Right hindlimb (tissue), 1 donor: ENCODE measurements around the gene PCNX1.
"Not testable (repeated sequence)": the region's sequence is repeated elsewhere in the genome, so short reads cannot be mapped to it uniquely, and the experiment has no call there.

Experiments used
- DNase-seq: peaks from one replicate; pipeline ENCODE4 v3.0.0-alpha.2; 2018

The PCNX1 gene

DNA sequence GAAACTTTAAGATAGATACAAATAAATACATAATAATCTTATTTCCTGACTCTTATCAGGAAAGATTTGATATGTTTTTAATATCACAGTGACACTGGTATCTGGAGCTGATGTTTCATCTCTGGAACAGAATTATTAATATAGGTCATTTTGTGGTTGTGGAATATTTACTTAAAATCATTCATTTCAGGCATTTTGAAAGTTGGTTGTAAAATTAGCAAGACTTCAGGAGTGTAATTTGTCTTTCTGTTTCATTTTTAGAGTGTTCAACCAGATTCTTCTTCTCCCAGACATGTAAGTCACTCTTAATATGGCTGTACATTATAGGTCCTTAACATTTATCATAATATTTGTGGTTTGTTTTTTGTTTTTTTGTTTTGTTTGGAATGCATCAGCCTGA, 115.7 kb downstream of the PCNX1 start:
- no peak for DNase-seq

DNA sequence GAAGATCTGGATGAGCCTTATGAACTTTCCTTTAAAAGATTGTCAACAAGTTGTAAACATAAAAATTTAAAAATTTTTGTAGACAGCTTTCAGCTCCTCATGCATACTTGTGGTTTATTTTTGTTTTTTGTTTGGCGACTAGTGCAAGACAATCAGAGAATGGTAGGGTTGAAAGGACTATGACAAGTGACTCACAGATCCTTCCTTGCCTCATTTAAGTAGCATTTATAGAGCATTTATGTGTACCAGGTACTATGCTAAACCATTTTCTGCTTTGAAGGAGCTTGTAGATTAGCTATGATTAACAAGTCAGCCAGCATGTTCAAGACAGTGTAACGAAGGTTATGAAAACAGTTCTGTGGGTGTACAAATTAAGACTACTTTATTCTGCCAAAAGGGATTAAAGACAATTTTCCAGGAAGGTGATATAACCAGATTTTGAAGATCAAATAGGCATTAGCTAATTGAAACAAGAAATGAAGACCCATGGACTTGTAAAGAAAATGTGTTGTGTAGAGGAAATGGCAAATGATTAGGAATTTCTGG, 122.0 kb downstream of the PCNX1 start:
- DNase-seq = no peak

DNA sequence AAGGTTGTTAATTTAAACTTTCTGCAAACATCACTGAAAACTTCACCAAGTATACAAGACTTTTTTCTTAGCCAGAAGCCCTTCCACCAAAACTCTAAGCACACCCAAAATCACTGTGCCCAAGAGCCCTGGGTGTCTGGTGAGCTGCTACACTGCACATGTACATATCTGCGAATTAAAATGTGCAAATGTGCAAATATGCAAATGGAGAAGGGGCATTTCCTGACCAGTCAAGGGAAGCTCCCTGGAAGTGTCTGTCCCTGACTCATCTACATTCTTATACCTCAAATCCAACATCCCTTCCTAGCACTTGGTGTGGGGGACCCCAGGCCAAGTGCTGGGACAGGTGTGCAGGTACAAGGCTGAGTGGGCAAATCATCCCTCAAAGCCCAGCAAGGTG, 123.7 kb downstream of the PCNX1 start:
- DNase-seq = no peak

DNA sequence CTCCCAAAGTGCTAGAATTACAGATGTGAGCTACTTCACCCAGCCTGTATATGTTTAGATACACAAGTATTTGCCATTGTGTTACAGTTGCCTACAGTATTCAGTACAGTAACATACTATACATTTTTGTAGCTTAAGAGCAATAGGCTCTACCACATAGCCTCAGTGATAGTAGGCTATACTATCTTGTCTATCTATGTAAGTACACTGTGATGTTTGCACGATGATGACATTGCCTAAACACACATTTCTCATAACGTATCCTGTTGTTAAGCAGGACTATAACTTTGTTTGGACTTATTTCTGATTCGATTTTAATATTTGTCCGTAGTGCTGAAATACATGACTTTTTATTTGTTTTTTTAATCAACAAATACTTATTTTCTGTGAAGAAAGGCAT, 129.2 kb downstream of the PCNX1 start:
- no peak for DNase-seq

DNA sequence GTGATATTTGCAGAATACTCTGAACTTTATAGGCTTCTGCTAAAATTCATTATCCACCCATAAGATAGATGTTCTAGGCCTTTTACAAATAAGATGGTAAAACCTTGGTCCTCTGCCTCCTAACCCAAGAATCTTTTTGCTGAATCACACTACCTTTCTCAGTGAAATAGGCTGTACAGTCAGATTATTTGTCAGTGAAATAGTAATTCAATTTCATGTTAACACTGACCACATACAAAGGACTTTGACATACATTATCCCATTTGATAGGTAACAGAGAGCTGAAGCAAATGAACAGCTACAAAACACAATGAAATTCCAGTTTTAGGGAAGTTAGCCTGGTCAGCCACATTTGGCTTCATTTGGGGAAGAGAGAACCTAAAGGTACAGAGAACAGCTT, 141.1 kb downstream of the PCNX1 start:
- DNase-seq = no peak

DNA sequence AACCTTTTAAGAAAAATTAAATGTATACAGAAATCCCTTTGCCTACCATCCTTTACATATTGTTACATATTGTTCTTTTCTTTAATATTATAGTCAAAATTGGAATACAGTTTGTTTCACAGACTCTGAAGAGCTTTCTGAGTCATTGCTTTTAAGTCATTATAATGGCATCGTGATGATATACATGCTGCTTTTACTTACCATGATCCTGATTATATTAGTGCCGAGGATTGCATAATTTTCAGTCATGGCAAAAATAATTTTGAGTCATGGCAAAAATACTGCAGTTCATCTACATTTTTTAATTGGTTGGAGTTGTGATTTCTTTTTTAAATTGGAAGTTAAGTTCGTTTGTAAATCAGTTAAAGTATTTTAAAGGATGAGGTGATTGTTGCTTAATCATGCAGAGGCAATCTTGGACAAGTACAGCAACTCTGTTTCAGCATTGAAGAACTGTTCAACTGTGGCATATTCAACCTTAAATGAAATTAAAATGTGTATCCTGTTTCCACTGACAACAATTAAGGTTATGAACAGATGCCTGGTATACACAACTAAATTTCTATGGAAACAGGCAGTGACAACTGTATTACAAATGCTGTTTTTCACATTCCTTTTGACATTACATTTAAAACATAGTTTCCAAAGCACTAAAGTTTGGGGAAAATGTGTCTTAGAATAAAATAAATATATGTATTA, 142.3 kb downstream of the PCNX1 start:
- DNase-seq = no peak

DNA sequence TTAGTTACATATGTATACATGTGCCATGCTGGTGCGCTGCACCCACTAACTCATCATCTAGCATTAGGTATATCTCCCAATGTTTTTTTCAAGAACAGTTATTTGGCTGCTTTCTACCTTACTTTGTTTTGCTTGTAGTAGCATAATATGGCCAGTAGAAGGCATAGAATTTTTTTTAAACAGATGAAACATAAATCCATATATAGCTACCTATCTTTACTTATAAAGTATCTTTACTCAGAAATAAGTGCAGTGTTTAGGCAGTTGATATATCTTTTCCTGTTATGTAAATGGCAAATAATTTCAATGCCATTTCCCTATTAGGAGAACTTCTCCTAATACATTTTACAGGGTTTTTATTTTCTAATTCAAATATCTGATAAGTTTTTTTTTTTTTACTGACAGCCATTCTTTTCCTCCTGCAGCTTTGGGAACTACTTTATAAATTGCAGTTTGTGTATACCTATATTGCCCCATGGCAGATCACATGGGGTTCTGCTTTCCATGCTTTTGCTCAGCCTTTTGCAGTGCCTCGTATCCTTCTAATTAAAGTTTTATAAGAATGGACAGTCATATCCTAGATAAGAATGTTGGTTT, 143.1 kb downstream of the PCNX1 start:
- DNase-seq = no peak

DNA sequence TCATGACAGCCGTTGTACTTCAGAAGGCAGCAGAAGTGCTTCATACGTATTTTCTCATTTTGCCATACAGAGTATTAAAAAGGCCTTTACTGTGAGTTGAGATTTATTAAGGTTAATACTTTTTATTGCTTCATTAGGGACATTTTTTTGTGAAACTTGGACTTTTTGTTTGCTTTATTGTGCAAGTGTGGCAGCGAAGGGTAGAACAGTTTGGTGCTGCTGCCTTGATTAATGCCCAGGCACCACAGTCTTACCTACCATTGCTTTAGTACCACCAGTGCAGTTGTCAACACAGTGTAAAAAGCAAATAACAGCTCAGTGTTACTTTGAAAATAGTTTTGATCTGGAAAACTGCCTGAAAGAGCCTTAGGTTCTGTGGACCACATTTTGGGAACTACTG, 147.4 kb downstream of the PCNX1 start:
- no peak for DNase-seq

DNA sequence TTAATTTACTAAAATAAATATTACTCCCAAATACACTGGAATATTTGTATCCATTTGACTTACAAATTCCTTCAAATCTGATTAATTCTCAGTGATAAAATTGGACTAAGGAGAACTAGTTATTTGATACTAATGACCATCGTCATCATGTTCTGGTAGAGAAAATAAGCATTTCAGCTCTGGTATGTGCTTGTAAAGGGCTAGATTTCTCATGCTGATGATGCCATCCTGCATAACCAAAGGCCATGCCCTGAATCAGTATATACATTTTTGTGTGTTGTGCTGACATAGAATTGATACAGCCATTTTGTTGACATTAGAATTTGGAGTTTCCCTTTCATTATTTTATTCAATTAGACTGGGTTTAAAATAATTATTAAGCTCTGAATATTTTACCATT, 148.9 kb downstream of the PCNX1 start:
- DNase-seq = no peak

DNA sequence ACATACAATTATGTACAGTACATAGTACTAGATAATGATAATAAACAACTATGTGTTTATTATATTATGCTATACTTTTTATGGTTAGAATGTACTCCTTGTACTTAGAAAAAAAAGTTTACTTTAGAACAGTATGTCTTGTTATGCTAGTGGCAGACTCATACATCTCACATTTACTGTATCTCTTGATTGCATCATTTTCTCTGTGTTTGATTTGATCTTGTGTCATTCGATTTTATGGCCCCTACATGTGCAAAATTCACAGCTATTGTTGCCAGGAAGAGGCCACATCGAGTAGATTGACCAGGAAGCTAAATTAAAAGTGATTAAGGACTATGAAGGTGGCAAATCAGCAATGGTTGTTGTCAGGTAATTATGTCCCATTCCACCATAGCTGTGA, 153.0 kb downstream of the PCNX1 start:
- DNase-seq = no peak

DNA sequence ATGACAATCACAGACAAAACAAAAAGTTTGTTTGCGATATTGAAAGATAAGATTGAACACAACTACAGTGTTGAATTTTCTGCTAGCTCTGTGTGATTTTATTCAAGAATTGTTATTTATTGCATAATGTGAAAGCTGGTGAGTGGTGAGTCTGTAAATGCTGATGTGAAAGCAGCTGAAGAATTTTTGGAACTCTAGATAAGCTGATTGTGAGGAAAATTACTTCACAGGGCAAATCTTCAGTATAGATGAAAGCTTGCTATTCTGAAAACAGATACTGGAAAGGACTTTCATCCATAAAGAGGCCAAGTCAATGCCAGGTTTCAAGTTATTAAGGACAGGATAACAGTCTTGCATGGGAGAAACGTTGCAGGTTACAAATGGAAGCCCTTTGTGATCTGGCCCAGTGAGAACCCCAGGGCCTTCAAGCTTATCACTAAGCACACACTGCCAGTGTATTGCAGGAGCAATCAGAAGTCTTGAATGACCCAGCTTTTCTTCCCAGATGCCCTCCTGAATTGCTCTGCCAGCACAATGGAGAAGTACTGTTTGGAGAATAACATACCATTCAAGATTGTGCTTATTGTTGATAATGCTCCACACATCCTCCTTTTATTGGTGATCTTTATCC, 153.7 kb downstream of the PCNX1 start:
- no peak for DNase-seq

DNA sequence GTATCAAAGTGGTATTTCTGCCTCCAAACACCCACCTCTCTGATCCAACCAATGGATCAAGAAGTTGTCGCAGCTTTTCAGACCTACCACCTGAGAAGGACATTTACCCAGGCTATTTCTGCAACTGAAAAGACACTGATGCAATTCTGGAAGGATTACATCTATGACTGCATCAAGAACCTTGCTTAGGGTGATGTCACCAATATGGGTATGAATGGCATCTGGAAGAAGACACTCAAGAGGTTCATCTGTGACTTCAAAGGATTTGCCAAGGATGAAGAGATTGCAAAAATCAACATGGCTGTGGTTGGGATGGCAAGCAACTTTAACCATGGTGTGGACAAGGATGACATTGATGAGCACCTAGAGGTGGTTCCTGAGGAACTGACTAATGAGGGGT, 154.2 kb downstream of the PCNX1 start:
- DNase-seq = no peak

DNA sequence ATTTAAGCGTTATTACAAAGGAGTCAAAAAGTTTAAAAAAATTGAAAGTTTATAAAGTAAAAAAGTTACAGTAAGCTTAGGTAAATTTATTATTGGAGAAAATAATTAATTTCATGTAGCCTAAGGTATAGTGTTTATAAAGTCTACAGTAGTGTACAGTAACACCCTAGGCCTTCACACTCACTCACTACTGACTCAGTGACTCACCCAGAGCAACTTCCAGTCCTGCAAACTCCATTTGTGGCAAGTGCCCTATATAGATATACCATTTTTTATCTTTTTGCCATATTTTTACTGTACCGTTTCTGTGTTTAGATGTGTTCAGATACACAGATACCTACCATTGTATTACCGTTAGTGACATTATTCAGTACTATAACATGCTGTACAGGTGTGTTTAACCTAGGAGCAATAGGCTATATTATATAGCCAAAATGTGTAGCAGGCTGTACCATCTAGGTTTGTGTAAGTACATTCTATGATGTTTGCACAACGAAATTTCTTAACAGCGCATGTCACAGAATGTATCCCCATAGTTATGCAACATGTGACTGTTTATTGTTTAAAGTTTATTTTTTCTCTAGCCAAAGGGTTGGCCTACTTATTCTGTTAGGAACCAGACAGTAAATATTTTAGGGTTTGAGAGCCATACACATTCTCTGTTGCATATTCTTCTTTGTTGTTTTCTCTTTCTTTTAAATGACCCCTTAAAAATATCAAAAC, 155.5 kb downstream of the PCNX1 start:
- DNase-seq = no peak

DNA sequence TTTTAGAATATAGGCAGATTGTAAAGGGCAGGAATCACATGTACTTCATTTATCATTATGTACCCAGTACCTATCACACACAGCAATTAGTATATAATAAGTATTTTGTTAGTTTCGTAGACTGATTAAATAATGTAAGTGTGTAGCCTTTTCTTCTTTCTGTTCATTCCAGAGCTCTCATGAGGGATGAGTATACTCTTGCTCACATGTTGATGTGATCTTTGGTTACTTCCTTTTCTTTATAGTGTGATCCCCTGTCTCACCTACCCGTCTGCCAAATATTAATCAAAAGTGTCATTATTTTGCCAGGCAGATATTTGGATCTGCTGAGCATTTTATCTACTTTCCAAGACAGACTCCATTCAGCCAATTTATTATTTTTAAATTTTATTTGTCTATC, 156.1 kb downstream of the PCNX1 start:
- DNase-seq = no peak

DNA sequence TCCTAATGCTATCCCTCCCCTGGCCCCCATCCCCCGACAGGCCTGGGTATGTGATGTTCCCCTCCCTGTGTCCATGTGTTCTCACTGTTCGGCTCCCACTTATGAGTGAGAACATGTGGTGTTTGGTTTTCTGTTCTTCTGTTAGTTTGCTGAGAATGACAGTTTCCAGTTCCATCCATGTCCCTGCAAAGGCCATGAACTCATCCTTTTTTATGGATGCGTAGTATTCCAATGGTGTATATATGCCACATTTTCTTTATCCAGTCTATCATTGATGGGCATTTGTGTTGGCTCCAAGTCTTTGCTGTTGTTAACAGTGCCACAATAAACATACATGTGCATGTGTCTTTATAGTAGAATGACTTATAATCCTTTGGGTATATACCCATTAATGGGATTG, 157.5 kb downstream of the PCNX1 start:
- not testable (repeated sequence) for DNase-seq

DNA sequence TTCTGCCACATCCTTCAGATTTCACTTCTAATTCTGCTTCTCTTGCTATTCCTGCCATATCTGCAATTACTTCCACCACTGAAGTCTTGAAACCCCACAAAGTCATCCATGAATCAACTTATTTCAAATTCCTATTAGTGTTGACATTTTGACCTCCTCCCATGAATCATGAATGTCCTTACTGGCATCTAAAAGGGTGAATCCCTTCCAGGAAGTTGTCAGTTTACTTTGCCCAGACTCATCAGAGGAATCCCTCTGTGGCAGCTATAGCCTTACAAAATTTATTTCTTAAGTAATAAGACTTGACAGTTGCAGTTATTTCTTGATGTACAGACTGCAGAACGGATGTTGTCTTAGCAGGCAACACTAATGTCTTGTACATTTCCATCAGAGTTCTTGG, 162.9 kb downstream of the PCNX1 start:
- no peak for DNase-seq

DNA sequence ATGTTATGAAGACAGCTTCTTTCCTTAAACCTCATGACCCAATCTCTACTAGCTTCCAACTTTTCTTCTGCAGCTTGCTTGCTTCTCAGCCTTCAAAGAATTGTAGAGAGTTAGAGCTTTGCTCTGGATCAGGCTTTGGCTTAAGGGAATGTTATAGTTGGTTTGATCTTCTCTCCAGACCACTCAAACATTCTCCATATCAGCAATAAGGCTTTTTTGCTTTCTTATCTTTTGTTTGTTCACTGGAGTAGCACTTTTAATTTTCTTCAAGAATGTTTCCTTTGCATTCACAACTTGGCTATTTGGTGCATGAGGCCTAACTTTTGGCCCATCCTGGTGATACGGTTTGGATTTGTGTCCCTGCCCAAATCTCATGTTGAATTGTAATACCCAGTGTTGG, 163.8 kb downstream of the PCNX1 start:
- no peak for DNase-seq

DNA sequence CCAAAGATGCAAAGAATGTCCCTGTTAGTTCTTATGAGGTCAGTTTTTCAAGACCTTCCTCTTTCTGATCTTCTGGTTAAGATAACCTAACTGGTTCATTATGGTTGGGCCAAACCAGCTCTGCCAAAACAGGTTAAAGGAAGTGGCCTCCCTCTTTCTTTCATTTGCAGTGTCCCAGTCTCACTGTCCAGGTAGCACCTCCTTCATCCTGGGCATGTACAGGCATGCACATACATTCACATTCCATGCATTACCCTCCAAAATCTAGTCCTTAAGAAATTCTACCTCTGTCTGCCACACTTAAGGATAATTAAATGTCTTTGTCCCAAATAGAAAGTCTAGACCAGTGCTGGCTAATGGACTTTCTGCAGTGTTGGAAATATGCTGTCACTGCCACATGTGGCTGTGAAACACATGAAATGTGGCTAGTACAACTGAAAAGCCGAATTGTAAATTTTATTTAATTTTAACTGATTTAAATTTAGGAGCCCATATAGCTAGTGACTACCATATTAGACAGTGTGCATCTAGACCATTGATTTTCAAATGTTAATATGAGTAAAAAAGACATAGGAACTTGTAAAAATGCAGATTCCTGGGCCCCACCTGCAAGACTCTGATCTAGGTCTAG, 169.3 kb downstream of the PCNX1 start:
- no peak for DNase-seq

DNA sequence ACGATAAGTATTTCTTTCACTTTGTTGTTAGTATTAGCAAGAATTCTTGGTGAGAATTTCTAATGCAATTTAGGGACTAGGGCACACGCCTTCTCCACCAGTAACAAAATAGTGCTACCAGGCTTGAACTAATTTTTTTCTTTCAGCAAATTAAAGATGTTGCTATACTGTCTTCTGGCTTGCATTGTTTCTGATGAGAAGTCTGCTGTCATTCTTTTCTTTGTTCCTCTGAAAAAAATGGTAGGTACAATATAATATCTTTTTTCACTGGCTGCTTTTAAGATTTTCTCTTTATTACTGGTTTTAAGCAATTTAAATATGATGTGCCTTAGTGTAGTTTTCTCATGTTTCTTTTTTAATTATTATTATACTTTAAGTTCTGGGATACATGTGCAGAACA, 171.2 kb downstream of the PCNX1 start:
- no peak for DNase-seq

DNA sequence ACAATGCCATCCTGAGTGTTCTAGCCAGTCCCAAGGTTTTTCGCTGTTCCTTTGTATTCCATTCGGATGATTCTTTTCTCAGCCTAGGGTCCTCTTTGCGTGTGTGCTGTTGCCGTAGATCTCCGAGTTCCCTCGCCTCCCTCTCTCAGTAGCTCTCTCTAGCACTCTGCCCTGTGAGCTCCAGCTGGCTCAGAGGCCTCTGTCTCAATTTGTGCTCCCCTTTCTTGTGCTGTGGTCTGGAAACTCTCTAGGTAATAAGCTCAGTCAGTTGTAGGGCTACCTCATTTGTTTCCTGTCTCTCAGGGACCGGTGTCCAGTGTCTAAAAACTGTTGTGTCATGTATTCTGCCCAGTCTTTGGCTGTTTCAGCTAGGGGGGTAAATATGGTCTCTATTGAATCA, 179.3 kb downstream of the PCNX1 start:
- no peak for DNase-seq

DNA sequence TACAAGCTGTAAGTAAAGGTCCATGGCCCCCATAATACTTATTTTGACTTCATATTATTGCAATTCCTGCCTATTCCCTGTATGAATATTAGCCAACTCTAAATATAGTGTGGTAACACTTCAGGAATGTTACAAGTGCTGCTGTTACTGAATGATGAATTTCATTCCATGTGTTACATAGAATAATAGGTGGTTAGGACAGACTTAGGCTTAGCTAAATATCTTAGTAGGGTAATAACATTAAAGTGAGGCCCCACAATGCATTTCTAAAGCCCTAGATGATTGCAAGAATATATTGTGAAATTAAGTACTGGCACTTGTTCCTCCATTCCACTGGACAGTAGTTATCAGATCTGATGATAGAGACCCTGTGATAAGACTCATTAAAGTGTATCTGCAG, 182.7 kb downstream of the PCNX1 start:
- no peak for DNase-seq

DNA sequence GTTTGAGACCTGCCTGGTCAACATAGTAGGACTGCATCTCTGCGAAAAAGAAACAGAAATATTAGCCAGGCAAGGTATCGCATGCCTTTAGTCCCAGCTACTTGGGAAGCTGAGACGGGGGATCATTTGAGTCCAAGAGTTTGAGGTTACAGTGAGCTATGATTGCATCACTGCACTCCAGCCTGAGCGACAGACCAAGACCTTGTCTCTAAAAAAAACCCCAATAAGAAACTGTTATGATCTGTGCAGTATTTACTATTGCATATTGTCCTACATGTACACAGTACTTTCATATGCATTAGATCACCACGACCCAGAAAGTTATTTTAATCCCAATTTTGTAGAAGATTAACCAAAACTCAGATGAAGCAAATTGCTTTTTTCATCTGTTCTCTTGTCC, 187.5 kb downstream of the PCNX1 start:
- no peak for DNase-seq

DNA sequence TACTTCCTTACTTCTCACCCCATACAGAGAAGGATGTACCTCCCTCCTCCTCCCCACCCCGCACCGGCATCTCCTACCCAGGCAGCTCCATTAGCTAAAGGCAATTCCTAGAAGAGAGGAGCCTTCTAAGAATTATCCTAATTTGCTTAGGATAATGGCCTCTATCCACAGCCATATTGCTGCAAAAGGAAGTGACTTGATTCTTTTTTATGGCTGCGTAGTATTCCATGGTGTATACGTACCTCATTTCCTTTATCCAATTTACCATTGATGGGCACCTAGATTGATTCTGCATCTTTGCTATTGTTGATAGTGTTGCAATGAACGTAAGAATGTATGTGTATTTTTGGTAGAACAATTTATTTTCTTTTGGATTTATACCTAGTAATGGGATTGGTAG, 189.7 kb downstream of the PCNX1 start:
- no peak for DNase-seq
